H1 (cell line): Measurements from ENCODE around the gene ARMH3. TPM values are rescaled to one million over a fixed set of nuclear protein-coding genes. Genes with fewer than 3 reads are reported as not detected.

Experiments
- CTCF ChIA-PET: fragments of 300-600 bp; sonication (Branson Sonifier 250); formaldehyde crosslinking; loops from one replicate; lab custom pipeline; 2021; ENCODE audit not compliant: partially characterized antibody; lab: Charles Lee
- POLR2A ChIA-PET: fragments of 300-600 bp; sonication (Branson Sonifier 250); formaldehyde crosslinking; loops from one replicate; lab custom pipeline; 2021; ENCODE audit warnings: inconsistent platforms; ENCODE audit not compliant: partially characterized antibody; lab: Charles Lee
- DNase-seq, 2 experiments: peaks; one replicate each; pipeline versions ENCODE4 v3.0.0 to v3.0.0-alpha.2; 2010 to 2022; ENCODE audit warnings: low spot score in 2 of 2, low read depth in 1 of 2, mixed read lengths in 1 of 2
- FAIRE-seq: peaks from 2 replicates; lab custom pipeline; 2011; peaks lifted over from hg19 to GRCh38; lab: Jason Lieb, UNC
- H2AFZ ChIP-seq: 2 replicates; pipeline ENCODE4 v1.8.1; 2012; ENCODE audit warnings: low read length, inconsistent platforms
- H2AK5ac ChIP-seq: 2 replicates; pipeline ENCODE4 v1.6.1; 2013; ENCODE audit warnings: low read depth, low read length
- H2BK120ac ChIP-seq: replicated peaks from 2 replicates; pipeline ENCODE3; 2013; ENCODE audit warnings: low read depth, low read length, inconsistent platforms
- H2BK12ac ChIP-seq: 2 replicates; pipeline ENCODE4 v1.6.1; 2013; ENCODE audit warnings: low read depth, low read length
- H2BK15ac ChIP-seq: 2 replicates; pipeline ENCODE4 v1.6.1; 2013; ENCODE audit warnings: low read length
- H2BK20ac ChIP-seq: 2 replicates; pipeline ENCODE4 v1.6.1; 2013; ENCODE audit warnings: low read length
- H2BK5ac ChIP-seq: 2 replicates; pipeline ENCODE4 v1.6.1; 2013; ENCODE audit warnings: low read depth, low read length
- H3K14ac ChIP-seq: 2 replicates; pipeline ENCODE4 v1.6.1; 2013; ENCODE audit warnings: inconsistent platforms; ENCODE audit not compliant: insufficient read length
- H3K18ac ChIP-seq: 2 replicates; pipeline ENCODE4 v1.6.1; 2013; ENCODE audit warnings: low read length; ENCODE audit errors: extremely low read depth
- H3K23ac ChIP-seq: 2 replicates; pipeline ENCODE4 v1.6.1; 2013; ENCODE audit warnings: inconsistent platforms; ENCODE audit not compliant: insufficient read length
- H3K23me2 ChIP-seq: 2 replicates; pipeline ENCODE4 v1.6.1; 2013; ENCODE audit warnings: low read depth, low read length
- H3K27ac ChIP-seq: 2 replicates; pipeline ENCODE4 v1.6.1; 2011; ENCODE audit warnings: low read depth, low read length, inconsistent platforms
- H3K27me3 ChIP-seq, 4 experiments: replicated peaks in 1 of 4; 1 replicate in 1 of 4; 2 replicates in 3 of 4; pipeline versions ENCODE4 v1.6.1 to v1.8.1; 2011 to 2013; ENCODE audit warnings: low read length in 3 of 4, mild to moderate bottlenecking in 3 of 4, inconsistent platforms in 2 of 4, mixed read lengths in 2 of 4, moderate library complexity in 1 of 4; ENCODE audit not compliant: control insufficient read depth in 3 of 4, insufficient read depth in 3 of 4; ENCODE audit errors: extremely low read depth in 1 of 4
- H3K36me3 ChIP-seq, 4 experiments: 2 replicates each; pipeline versions ENCODE4 v1.6.1 to v1.8.1; 2011 to 2013; ENCODE audit warnings: mild to moderate bottlenecking in 4 of 4, low read length in 3 of 4, moderate library complexity in 2 of 4, control low read depth in 1 of 4, inconsistent platforms in 1 of 4; ENCODE audit not compliant: insufficient read depth in 4 of 4, control insufficient read depth in 2 of 4
- H3K4ac ChIP-seq: replicated peaks from 2 replicates; pipeline ENCODE3; 2013; ENCODE audit warnings: low read length, low read depth, mixed read lengths, inconsistent platforms; ENCODE audit not compliant: insufficient read length
- H3K4me1 ChIP-seq, 4 experiments: replicated peaks in 1 of 4; 1 replicate in 1 of 4; 2 replicates in 3 of 4; pipeline versions ENCODE4 v1.6.1 to v1.8.1; 2011 to 2013; ENCODE audit warnings: low read length in 3 of 4, inconsistent platforms in 2 of 4, mixed read lengths in 1 of 4; ENCODE audit not compliant: insufficient read depth in 4 of 4, control insufficient read depth in 3 of 4
- H3K4me2 ChIP-seq, 2 experiments: 2 replicates each; pipeline versions ENCODE4 v1.6.1 to v1.8.1; 2011 to 2013; ENCODE audit warnings: low read depth in 2 of 2, low read length in 2 of 2, control low read depth in 1 of 2, inconsistent platforms in 1 of 2, mild to moderate bottlenecking in 1 of 2; ENCODE audit not compliant: insufficient read depth in 1 of 2
- H3K4me3 ChIP-seq, 4 experiments: fragments of 200-600, 300-600 bp in 1 of 4; sonication (generic), shearing (Covaris generic), sonication (Bioruptor Twin) in 1 of 4; 2 replicates each; pipeline versions ENCODE4 v1.5.1 to v1.8.1; 2011 to 2016; ENCODE audit warnings: low read length in 4 of 4, low read depth in 3 of 4, control low read depth in 2 of 4, inconsistent platforms in 2 of 4, mild to moderate bottlenecking in 2 of 4, mixed read lengths in 1 of 4, moderate library complexity in 1 of 4; ENCODE audit not compliant: insufficient read depth in 2 of 4; ENCODE audit errors: extremely low read depth in 1 of 4
- H3K56ac ChIP-seq: replicated peaks from 2 replicates; pipeline ENCODE3; 2013; ENCODE audit warnings: low read depth, mild to moderate bottlenecking, mixed read lengths, low read length, inconsistent platforms; ENCODE audit not compliant: insufficient read length
- H3K79me1 ChIP-seq: 2 replicates; pipeline ENCODE4 v1.6.1; 2013; ENCODE audit warnings: low read depth, low read length, control low read depth
- H3K79me2 ChIP-seq, 2 experiments: 2 replicates each; pipeline versions ENCODE4 v1.6.1 to v1.8.1; 2012 to 2013; ENCODE audit warnings: low read length in 2 of 2, mild to moderate bottlenecking in 2 of 2, inconsistent platforms in 1 of 2; ENCODE audit not compliant: insufficient read depth in 2 of 2, control insufficient read depth in 1 of 2
- H3K9ac ChIP-seq, 4 experiments: replicated peaks in 1 of 4; 1 replicate in 1 of 4; 2 replicates in 3 of 4; pipeline versions ENCODE4 v1.6.1 to v1.8.1; 2011 to 2013; ENCODE audit warnings: low read depth in 3 of 4, low read length in 3 of 4, control low read depth in 2 of 4, mild to moderate bottlenecking in 2 of 4, moderate library complexity in 2 of 4, inconsistent platforms in 1 of 4; ENCODE audit errors: extremely low read depth in 1 of 4
- H3K9me3 ChIP-seq, 2 experiments: 2 replicates each; pipeline versions ENCODE4 v1.6.1 to v1.8.1; 2012 to 2013; ENCODE audit warnings: mild to moderate bottlenecking in 2 of 2, moderate library complexity in 2 of 2, control low read depth in 1 of 2, inconsistent platforms in 1 of 2, low read depth in 1 of 2, low read length in 1 of 2, mixed read lengths in 1 of 2; ENCODE audit not compliant: insufficient read depth in 2 of 2
- H4K20me1 ChIP-seq, 2 experiments: replicated peaks in 1 of 2; 2 replicates each; pipeline versions ENCODE3 to v1.8.1; 2011 to 2013; ENCODE audit warnings: inconsistent platforms in 2 of 2, low read length in 2 of 2, mild to moderate bottlenecking in 1 of 2; ENCODE audit not compliant: insufficient read depth in 2 of 2, control insufficient read depth in 1 of 2
- H4K5ac ChIP-seq: 2 replicates; pipeline ENCODE4 v1.6.1; 2013; ENCODE audit warnings: low read length, low read depth, mixed read lengths, inconsistent platforms; ENCODE audit not compliant: insufficient read length
- H4K8ac ChIP-seq: 2 replicates; pipeline ENCODE4 v1.8.0; 2013; ENCODE audit warnings: mild to moderate bottlenecking, moderate library complexity, low read length, inconsistent platforms; ENCODE audit not compliant: insufficient read depth; ENCODE audit errors: extremely low read depth
- H4K91ac ChIP-seq: replicated peaks from 2 replicates; pipeline ENCODE3; 2013; ENCODE audit warnings: low read length, mixed read lengths, inconsistent platforms; ENCODE audit not compliant: insufficient read length
- BACH1 ChIP-seq: IDR thresholded peaks from 2 replicates; pipeline ENCODE4 v1.6.1; 2012; ENCODE audit warnings: low read length, improper control_type of control experiment
- CHD2 ChIP-seq: IDR thresholded peaks from 2 replicates; pipeline ENCODE4 v1.6.1; 2012; ENCODE audit warnings: low read length, improper control_type of control experiment
- CREB1 ChIP-seq: IDR thresholded peaks from 2 replicates; pipeline ENCODE4 v1.6.1; 2012; ENCODE audit warnings: inconsistent platforms
- NRF1 ChIP-seq: IDR thresholded peaks from 2 replicates; pipeline ENCODE4 v1.6.1; 2011; ENCODE audit warnings: mild to moderate bottlenecking, low read depth, low read length, improper control_type of control experiment
- RAD21 ChIP-seq, 2 experiments: IDR thresholded peaks in 1 of 2; conservative IDR thresholded peaks in 1 of 2; 2 replicates each; pipeline ENCODE4 v1.6.1; 2011; ENCODE audit warnings: low read depth in 2 of 2, low read length in 2 of 2, improper control_type of control experiment in 1 of 2, inconsistent platforms in 1 of 2, mild to moderate bottlenecking in 1 of 2, moderate library complexity in 1 of 2
- RBBP5 ChIP-seq: IDR thresholded peaks from 2 replicates; pipeline ENCODE4 v1.7.1; 2012; ENCODE audit warnings: low read depth, mild to moderate bottlenecking, inconsistent platforms, low read length, moderate library complexity, borderline replicate concordance
- SAP30 ChIP-seq: fragments of 300-600 bp; sonication (generic); IDR thresholded peaks from 2 replicates; pipeline ENCODE4 v1.7.1; 2012; ENCODE audit warnings: low read length, moderate library complexity, mild to moderate bottlenecking, inconsistent platforms; ENCODE audit not compliant: insufficient read depth, insufficient replicate concordance
- SIRT6 ChIP-seq: IDR thresholded peaks from one replicate; pipeline ENCODE4 v1.7.1; 2012; ENCODE audit warnings: low read length, inconsistent platforms
- SP1 ChIP-seq: IDR thresholded peaks from 2 replicates; pipeline ENCODE4 v1.6.1; 2011; ENCODE audit warnings: low read depth, low read length
- SUZ12 ChIP-seq: fragments of 200-600 bp; sonication (generic); IDR thresholded peaks from 2 replicates; pipeline ENCODE4 v1.6.1; 2012; ENCODE audit warnings: mild to moderate bottlenecking, inconsistent platforms, low read length, moderate library complexity, mixed read lengths
- TCF12 ChIP-seq: IDR thresholded peaks from 2 replicates; pipeline ENCODE4 v1.6.1; 2011; ENCODE audit warnings: low read depth, mild to moderate bottlenecking, low read length
- TEAD4 ChIP-seq: IDR thresholded peaks from 2 replicates; pipeline ENCODE4 v1.6.1; 2012; ENCODE audit warnings: low read depth, low read length, inconsistent platforms, mixed read lengths
- YY1 ChIP-seq: IDR thresholded peaks from 2 replicates; pipeline ENCODE4 v1.6.1; 2011; ENCODE audit warnings: low read depth, mild to moderate bottlenecking, low read length
- WGBS, 2 experiments: shearing (Covaris generic) in 1 of 2; methylation state at CpG; one replicate each; pipeline versions ENCODE4 v1.1.6 to v1.1.7; 2013 to 2015; ENCODE audit warnings: low lambda C conversion rate in 2 of 2, mixed read lengths in 2 of 2, inconsistent platforms in 1 of 2, low coverage in 1 of 2, missing lambda C conversion rate in 1 of 2; ENCODE audit not compliant: insufficient replicate concordance in 2 of 2, insufficient coverage in 1 of 2, insufficient read length in 1 of 2; ENCODE audit errors: extremely low coverage in 1 of 2, missing lambda C conversion rate in 1 of 2; 5-methylcytosine and 5-hydroxymethylcytosine counted together
- polyA plus RNA-seq, 7 experiments: library from polyadenylated mRNA; depleted of rRNA in 3 of 7; stranded (reverse) in 5 of 7; unstranded in 2 of 7; fragments of >200 nt in 5 of 7; fragments of 200-250 nt in 2 of 7; gene quantifications; 1 replicate in 5 of 7; 2 replicates in 1 of 7; 4 replicates in 1 of 7; pipeline versions ENCODE4 v1.2.1 to v1.2.3, GENCODE V29; 2011 to 2013; ENCODE audit warnings: missing spikeins in 2 of 7, mixed read lengths in 2 of 7
- total RNA-seq: library from RNA; stranded (reverse); fragmentation: NEBNext Ultra II Directional; extraction: Animal tissue kit (Norgen Biotek cat#: 25700); gene quantifications from 2 replicates; pipeline ENCODE4 v1.2.1, GENCODE V29; 2021

The ARMH3 gene
- total and polyA plus RNA-seq, 2 of the 8 experiments (the other 6 are each of a cell fraction or from before 2014, with no cell fraction given), result 11.6 to 18.3 TPM

GRCh38 chr10:101840741-101841453, 215.1 kb downstream of the ARMH3 start:
- no peak overlapping the region for H2BK5ac ChIP-seq
- ChIA-PET CTCF (interaction anchor here (0.6 to 7.1 kb wide), 69 partner anchors 9 to 631 kb away, joined by 3 to 154 read pairs (median 5); partner anchors contain the start of genes HPS6 and OGA), POLR2A (interaction anchor here (1.0 to 3.1 kb wide), 6 partner anchors 10 to 275 kb away, joined by 3 to 12 read pairs (median 4); partner anchors contain the start of gene OGA)
- no peaks in the 10 kb centered on the region for H3K79me2 ChIP-seq
- peak; percentile 62 for FAIRE-seq
- H2BK15ac ChIP-seq, result no peak overlapping the region
- peak in 1 of 2 experiments; percentile 96 for DNase-seq
- WGBS, 2 experiments, result 3% methylated on average over 46 of the region's 46 CpGs; no CpG with 5 or more reads in 1 of the 2 experiments
- H3K4ac ChIP-seq, result no peak overlapping the region
- H3K4me2 ChIP-seq, result peak overlapping the region; percentile 90 to 95
- H3K36me3 ChIP-seq, result no peaks in the 10 kb centered on the region
- no peak overlapping the region for H3K27ac ChIP-seq
- H2BK120ac ChIP-seq, result no peak overlapping the region
- H3K23ac ChIP-seq, result no peak overlapping the region
- no peak overlapping the region for H4K5ac ChIP-seq
- no peak overlapping the region for H3K56ac ChIP-seq
- H3K14ac ChIP-seq, result no peak overlapping the region
- peaks cover 3 to 18% (median 18%) of the 10 kb centered on the region in 4 experiments for H3K27me3 ChIP-seq
- no peak overlapping the region for H2BK20ac ChIP-seq
- peaks cover 3 to 21% (median 12%) of the 10 kb centered on the region in 4 experiments for H3K4me1 ChIP-seq
- no peak overlapping the region for H2AFZ ChIP-seq
- no peak overlapping the region for H4K91ac ChIP-seq
- no peaks in the 10 kb centered on the region for H3K9me3 ChIP-seq
- H3K23me2 ChIP-seq, result peaks cover 16% of the 10 kb centered on the region
- peaks cover 14 to 19% of the 10 kb centered on the region in 2 experiments for H4K20me1 ChIP-seq
- H3K79me1 ChIP-seq, result no peaks in the 10 kb centered on the region; the same call in 1 of the 2 replicates
- no peak overlapping the region for H3K9ac ChIP-seq
- no peak overlapping the region for H2AK5ac ChIP-seq
- no peak overlapping the region for H3K18ac ChIP-seq
- peak overlapping the region; percentile 70 to 81 (median 76); a peak in 7 of 8 replicates for H3K4me3 ChIP-seq
- H4K8ac ChIP-seq, result no peak overlapping the region
- H2BK12ac ChIP-seq, result no peak overlapping the region
- TF ChIP-seq NRF1, result no peak
- peak; percentile 73 for TF ChIP-seq TEAD4
- TF ChIP-seq RAD21 (IDR thresholded peaks at IDR 0.05 in 1 of 2, conservative IDR thresholded peaks at IDR 0.05 in 1 of 2; ENCODE audit: low read depth in 2 of 2, low read length in 2 of 2), result peak; percentile 91 to 93
- no peak for TF ChIP-seq SUZ12
- TF ChIP-seq RBBP5, result no peak; the same call in 1 of the 2 replicates
- TF ChIP-seq SIRT6, result no peak
- TF ChIP-seq SP1, result 0 out of 2 replicates have a peak, but pooled peaks have one; percentile 19
- TF ChIP-seq BACH1, result no peak
- peak; percentile 49; the same call in 1 of the 2 replicates for TF ChIP-seq CREB1
- no peak for TF ChIP-seq TCF12
- TF ChIP-seq SAP30, result peak; percentile 95
- TF ChIP-seq CHD2, result peak; percentile 26; the same call in 1 of the 2 replicates
- TF ChIP-seq YY1, result no peak
